GM12878 (cell line): ENCODE results near the gene UNKL.

ENCODE experiments used
- CBX5 ChIP-seq: sonication (generic); IDR thresholded peaks from 2 replicates; pipeline ENCODE4 v1.6.1; 2016; ENCODE audit warnings: low read depth, moderate library complexity, mild to moderate bottlenecking, inconsistent platforms
- CTCF ChIP-seq, 3 experiments: IDR thresholded peaks in 2 of 3; conservative IDR thresholded peaks in 1 of 3; 2 replicates each; pipeline ENCODE4 v1.5.1; 2011; ENCODE audit warnings: low read depth in 3 of 3, low read length in 3 of 3, mild to moderate bottlenecking in 3 of 3, control low read depth in 2 of 3, moderate library complexity in 2 of 3, inconsistent platforms in 1 of 3, mixed read lengths in 1 of 3; ENCODE audit not compliant: control insufficient read depth in 2 of 3, insufficient read depth in 1 of 3; ENCODE audit errors: extremely low read depth in 1 of 3
- GABPA ChIP-seq: IDR thresholded peaks from 2 replicates; pipeline ENCODE4 v1.6.1; 2014; ENCODE audit warnings: antibody characterized with exemption, low read depth, mild to moderate bottlenecking, inconsistent platforms
- MLLT1 ChIP-seq: fragments of 450-650 bp; IDR thresholded peaks from 2 replicates; pipeline ENCODE4 v1.6.1; 2016; ENCODE audit warnings: mild to moderate bottlenecking
- NR2C1 ChIP-seq: fragments of 450-650 bp; IDR thresholded peaks from 2 replicates; pipeline ENCODE4 v1.6.1; 2017; ENCODE audit warnings: antibody characterized with exemption, mild to moderate bottlenecking, moderate library complexity
- PBX3 ChIP-seq: IDR thresholded peaks from 2 replicates; pipeline ENCODE4 v1.6.1; 2011; ENCODE audit warnings: mild to moderate bottlenecking, low read depth, low read length, moderate library complexity; ENCODE audit not compliant: insufficient replicate concordance
- POLR2AphosphoS5 ChIP-seq: IDR thresholded peaks from 2 replicates; pipeline ENCODE4 v1.6.1; 2011; ENCODE audit warnings: mild to moderate bottlenecking, low read length, inconsistent platforms
- RBBP5 ChIP-seq: fragments of 200-600 bp; sonication (generic); conservative IDR thresholded peaks from 2 replicates; pipeline ENCODE4 v1.6.1; 2016
- SIN3A ChIP-seq: IDR thresholded peaks from 2 replicates; pipeline ENCODE4 v1.6.1; 2012; ENCODE audit warnings: low read depth, low read length, improper control_type of control experiment
- STAT3 ChIP-seq: IDR thresholded peaks from 2 replicates; pipeline ENCODE4 v1.6.1; 2011; ENCODE audit warnings: low read depth, low read length, improper control_type of control experiment
- TARDBP ChIP-seq: IDR thresholded peaks from 2 replicates; pipeline ENCODE4 v1.6.1; 2016; ENCODE audit warnings: borderline replicate concordance
- TBL1XR1 ChIP-seq: IDR thresholded peaks from 2 replicates; pipeline ENCODE4 v1.6.1; 2012; ENCODE audit warnings: low read depth, low read length, improper control_type of control experiment

- TF ChIP-seq TBL1XR1 (no peak), GABPA (no peak), SIN3A (no peak), RBBP5 (no peak), POLR2AphosphoS5 (no peak), NR2C1 (no peak), MLLT1 (no peak), PBX3 (no peak), TARDBP (no peak), CBX5 (no peak), STAT3 (no peak), CTCF (IDR thresholded peaks at IDR 0.05 in 2 of 3, conservative IDR thresholded peaks at IDR 0.05 in 1 of 3; ENCODE audit: control insufficient read depth in 2 of 3, extremely low read depth in 1 of 3, insufficient read depth in 1 of 3, low read depth in 3 of 3, low read length in 3 of 3) (no peak)
These were observed 36.3 kb downstream of the UNKL start for GRCh38 chr16:1378087-1378803.
